HL-60/S4 treated with retinoic acid at 250 ng/mL for 4 days and 3 days (cell line): ENCODE measurements around the gene C1orf21.

Source experiments
- in situ Hi-C: fragments of 300-500 bp; cut with MboI; formaldehyde crosslinking; loops from 2 replicates; pipeline ENCODE4 v1.7.0; 2022; ENCODE audit warnings: low sequenced_read_pairs

The C1orf21 gene

DNA sequence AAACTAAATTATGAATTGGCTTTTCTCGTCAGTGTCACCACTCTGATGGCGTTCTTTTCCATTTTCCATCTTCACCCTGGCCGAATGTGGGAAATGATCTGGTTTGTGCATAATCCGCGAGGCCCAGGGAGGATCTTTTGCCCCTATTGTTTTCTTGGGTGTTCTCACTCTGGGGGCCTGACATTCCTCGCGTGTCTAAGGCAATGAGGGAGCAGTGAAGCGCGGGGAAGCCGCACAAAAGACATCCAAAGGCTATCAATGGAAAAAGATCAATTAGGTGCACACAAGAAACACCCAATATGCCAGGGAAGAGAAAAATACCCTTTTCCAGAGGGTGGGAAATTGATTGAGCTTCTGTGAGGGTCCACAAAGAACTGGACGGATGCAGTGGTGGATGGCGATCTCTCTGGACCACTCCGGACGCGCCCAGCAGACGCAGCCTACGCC lies 941 bp upstream of the C1orf21 start:
- in situ Hi-C loops = no loop called here

DNA sequence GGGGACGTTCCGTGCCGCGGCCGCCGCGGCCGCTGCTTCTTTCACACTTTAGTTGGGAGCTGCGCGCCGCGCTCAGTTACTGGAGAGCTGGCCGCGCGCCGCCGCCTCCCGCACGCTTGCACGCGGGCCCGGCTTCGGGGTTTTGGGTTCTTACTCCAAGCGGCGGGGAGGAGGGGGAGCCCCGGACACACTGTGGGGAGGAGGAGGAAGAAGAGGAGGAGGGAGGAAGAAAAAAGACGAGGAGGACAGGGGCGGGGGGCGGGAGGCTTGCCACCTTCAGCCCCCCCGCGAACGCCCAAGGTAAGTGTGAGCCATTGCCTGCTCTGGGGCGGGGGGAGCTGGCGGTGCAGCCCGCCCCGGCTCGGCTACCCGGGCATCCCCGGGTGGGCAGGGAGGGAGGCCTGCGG lies 243 bp downstream of the C1orf21 start:
- in situ Hi-C loops = no loop called here

- in situ Hi-C loops = no loop called here
Measured at GRCh38 chr1:184387476-184388318, 868 bp downstream of the C1orf21 start.

DNA sequence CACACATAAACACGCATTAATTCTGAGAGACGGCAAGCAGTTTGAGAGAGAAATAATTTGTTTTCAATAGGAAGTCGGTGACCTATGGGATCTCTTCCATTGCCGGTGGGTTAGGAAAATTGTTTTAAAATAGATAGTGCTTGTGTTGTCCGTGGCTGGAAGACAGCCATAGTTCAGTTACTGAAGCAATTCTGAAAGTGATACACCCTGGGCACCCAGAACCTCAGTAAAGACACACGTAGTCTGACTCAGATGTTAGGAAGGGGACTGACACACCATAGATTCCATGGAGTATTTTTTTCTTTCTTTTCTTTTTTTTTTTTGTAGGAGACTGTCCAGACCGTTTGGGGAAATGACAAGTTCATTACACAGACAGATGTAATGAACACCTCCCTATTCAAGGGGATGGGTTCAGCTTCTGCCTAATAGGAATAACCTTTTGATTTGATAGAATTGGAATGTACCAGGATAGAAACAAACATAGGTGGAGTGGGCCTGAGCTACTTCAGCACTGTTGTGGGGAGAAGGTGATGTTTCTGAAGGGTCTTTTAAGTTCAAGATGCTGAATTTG lies 1.6 kb downstream of the C1orf21 start:
- in situ Hi-C loops = no loop called here

GRCh38 chr1:184388971-184389370 lies 2.1 kb downstream of the C1orf21 start:
- in situ Hi-C loops = no loop called here

- in situ Hi-C loops = no loop called here
Measured at GRCh38 chr1:184389446-184389845, 2.6 kb downstream of the C1orf21 start.

DNA sequence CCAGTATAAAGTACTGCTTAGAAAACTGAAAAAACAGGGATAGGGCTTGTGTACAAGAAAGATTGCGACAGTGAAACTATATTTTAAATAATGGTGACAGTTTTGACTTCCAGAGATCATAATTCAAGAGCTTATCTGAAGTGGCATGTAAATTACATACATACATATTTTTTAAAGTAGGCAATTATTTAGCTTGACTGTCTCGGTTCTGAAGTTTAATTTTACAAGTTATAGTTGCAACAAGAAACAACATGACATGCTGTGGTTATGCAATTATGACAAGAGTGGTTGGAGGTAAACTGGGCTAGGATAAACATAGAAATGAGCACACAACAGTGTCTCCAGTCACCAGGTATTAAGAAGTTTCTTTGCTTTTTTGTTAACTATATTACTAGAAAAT lies 4.1 kb downstream of the C1orf21 start:
- in situ Hi-C loops = no loop called here

DNA sequence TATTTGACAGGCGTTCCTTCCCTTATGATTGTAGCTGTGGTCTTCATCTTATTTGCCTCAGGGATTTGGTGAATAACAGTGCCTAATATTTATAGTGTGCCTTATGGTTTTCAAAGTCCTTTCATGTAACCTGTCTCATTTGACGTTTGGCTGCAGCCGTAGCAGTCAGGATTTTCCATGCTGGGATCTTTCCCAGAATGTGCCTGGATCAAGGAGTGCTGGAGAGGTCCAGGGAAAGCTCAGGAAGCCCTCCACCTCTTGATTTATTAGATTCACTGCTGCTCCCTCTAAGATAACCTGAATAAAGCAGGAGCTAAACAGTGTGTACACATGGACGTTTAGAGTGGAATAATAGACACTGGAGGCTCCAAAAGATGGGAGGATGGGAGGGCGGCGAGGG lies 5.2 kb downstream of the C1orf21 start:
- in situ Hi-C loops = no loop called here

GRCh38 chr1:184392779-184393522 lies 6.1 kb downstream of the C1orf21 start:
- in situ Hi-C loops = no loop called here

GRCh38 chr1:184393962-184394361 lies 7.1 kb downstream of the C1orf21 start:
- in situ Hi-C loops = no loop called here

- in situ Hi-C loops = no loop called here
Measured at GRCh38 chr1:184395370-184395769, 8.5 kb downstream of the C1orf21 start.

GRCh38 chr1:184395937-184396480 lies 9.2 kb downstream of the C1orf21 start:
- in situ Hi-C loops = no loop called here

GRCh38 chr1:184399192-184399847 lies 12.5 kb downstream of the C1orf21 start:
- in situ Hi-C loops = no loop called here

GRCh38 chr1:184403961-184404726 lies 17.3 kb downstream of the C1orf21 start:
- in situ Hi-C loops = no loop called here

- in situ Hi-C loops = no loop called here
Measured at GRCh38 chr1:184404727-184405027, 17.8 kb downstream of the C1orf21 start.

- in situ Hi-C loops = no loop called here
Measured at GRCh38 chr1:184405094-184405800, 18.4 kb downstream of the C1orf21 start.

- in situ Hi-C loops = no loop called here
Measured at GRCh38 chr1:184405801-184406142, 18.9 kb downstream of the C1orf21 start.

- in situ Hi-C loops = no loop called here
Measured at GRCh38 chr1:184406479-184406878, 19.6 kb downstream of the C1orf21 start.

- in situ Hi-C loops = no loop called here
Measured at GRCh38 chr1:184407816-184408510, 21.1 kb downstream of the C1orf21 start.
